Adrenal gland (tissue), 12 donors: ENCODE results near the gene ATP9A. TPM values are rescaled to one million over a fixed set of nuclear protein-coding genes. Genes with fewer than 3 reads are reported as not detected.

Source experiments
- DNase-seq, 7 donors: peaks; one replicate each; pipeline ENCODE4 v3.0.0-alpha.2; 2019 to 2020
- H3K27ac ChIP-seq, 5 donors: fragments of 200-600 bp; sonication (generic) in 4 of 5; 1 replicate in 3 of 5; 2 replicates in 2 of 5; pipeline versions ENCODE4 v1.5.1 to v1.8.0; 2016 to 2020; ENCODE audit warnings: mild to moderate bottlenecking in 1 of 5
- H3K27me3 ChIP-seq: fragments of 200-600 bp; 2 replicates; pipeline ENCODE4 v1.8.0; 2021
- H3K36me3 ChIP-seq, 2 donors: fragments of 200-600 bp; replicated peaks in 1 of 2; 1 replicate in 1 of 2; 2 replicates in 1 of 2; pipeline versions ENCODE4 v1.5.1 to v1.8.0; 2018 to 2022
- H3K4me1 ChIP-seq, 2 donors: fragments of 200-600 bp; replicated peaks in 1 of 2; 1 replicate in 1 of 2; 2 replicates in 1 of 2; pipeline versions ENCODE4 v1.5.1 to v1.8.0; 2018 to 2021
- H3K4me3 ChIP-seq, 4 donors: fragments of 200-600 bp; sonication (generic) in 3 of 4; one replicate each; pipeline ENCODE4 v1.5.1; 2016 to 2018
- H3K9me3 ChIP-seq, 3 donors: fragments of 200-600 bp; sonication (generic) in 1 of 3; replicated peaks in 1 of 3; 1 replicate in 2 of 3; 2 replicates in 1 of 3; pipeline versions ENCODE4 v1.5.1 to v1.8.0; 2016 to 2021
- CTCF ChIP-seq, 6 experiments: fragments of 450-650 bp in 4 of 6; fragments of 200-600 bp in 2 of 6; sonication (generic) in 1 of 6; IDR thresholded peaks; 1 replicate in 5 of 6; 2 replicates in 1 of 6; pipeline versions ENCODE4 v1.5.1 to v1.8.0; 2016 to 2021; ENCODE audit warnings: antibody characterized with exemption in 6 of 6, mild to moderate bottlenecking in 2 of 6, moderate library complexity in 1 of 6
- POLR2A ChIP-seq, 2 donors: fragments of 450-650 bp; IDR thresholded peaks; one replicate each; pipeline ENCODE4 v1.6.1; 2017; ENCODE audit warnings: antibody characterized with exemption in 2 of 2, mild to moderate bottlenecking in 2 of 2, moderate library complexity in 1 of 2
- WGBS, 4 donors: extraction: QIAGEN DNeasy Blood & Tissue Kit in 2 of 4; methylation state at CpG; one replicate each; pipeline versions ENCODE4 v1.1.5 to v1.1.7; 2013 to 2017; 5-methylcytosine and 5-hydroxymethylcytosine counted together
- intact Hi-C, 2 donors: fragments of 100-400 bp; cut with DNase I; formaldehyde crosslinking; loops; one replicate each; pipeline versions ENCODE4 v1.14.1 to v1.15.0; 2022 to 2023
- polyA plus RNA-seq, 3 donors: library from polyadenylated mRNA; stranded (reverse); fragments of 200-250 nt in 2 of 3; fragments of 350-450 nt in 1 of 3; fragmentation: Illumina TruSeq in 1 of 3; extraction: RNeasy Lipid Tissue Mini Kit (QIAGEN cat#74804) in 1 of 3; gene quantifications; one replicate each; pipeline ENCODE4 v1.2.3, GENCODE V29; 2013 to 2014
- total RNA-seq, 9 donors: library from RNA; depleted of rRNA in 4 of 9; stranded (reverse); fragments of >200 nt in 4 of 9; fragments of 120-200 nt in 1 of 9; fragmentation: NEBNext Ultra II Directional in 1 of 9; extraction: Animal tissue kit (Norgen Biotek cat#: 25700) in 1 of 9; gene quantifications; one replicate each; pipeline versions ENCODE4 v1.1.0 to v1.2.4, GENCODE V29; 2013 to 2023
- donor health status: healthy with polysubstance abuse.
- donor health status: Bipolar disorder and iron deficiency.
- donor health status: DM: yes; HTN: yes; CAD: no.
- donor health status: DM: no; HTN: no; CAD: no.
- donor health status: DM: no; HTN: no; CAD: no.
- donor health status: DM: yes; HTN: yes; CAD: no.

The ATP9A gene
- total and polyA plus RNA-seq, 12 donors = 3.7 to 34.5 (median 16.7) TPM

GRCh38 chr20:51711426-51711825 is 56.8 kb downstream of the ATP9A start:
- Histone ChIP-seq H3K27me3 (no peaks in the 10 kb centered on the region), H3K9me3 (no peaks in the 10 kb centered on the region), H3K4me1 (no peaks in the 10 kb centered on the region), H3K27ac (no peak overlapping the region), H3K36me3 (no peaks in the 10 kb centered on the region), H3K4me3 (no peak overlapping the region)
- DNase-seq = no peak
- 90 to 100% (median 94%) methylated on average over 2 of the region's 2 CpGs for WGBS, 4 donors
- TF ChIP-seq POLR2A (IDR thresholded peaks at IDR 0.05) = no peak
- TF ChIP-seq CTCF (IDR thresholded peaks at IDR 0.05) = no peak
- intact Hi-C loops = no loop called here

DNA sequence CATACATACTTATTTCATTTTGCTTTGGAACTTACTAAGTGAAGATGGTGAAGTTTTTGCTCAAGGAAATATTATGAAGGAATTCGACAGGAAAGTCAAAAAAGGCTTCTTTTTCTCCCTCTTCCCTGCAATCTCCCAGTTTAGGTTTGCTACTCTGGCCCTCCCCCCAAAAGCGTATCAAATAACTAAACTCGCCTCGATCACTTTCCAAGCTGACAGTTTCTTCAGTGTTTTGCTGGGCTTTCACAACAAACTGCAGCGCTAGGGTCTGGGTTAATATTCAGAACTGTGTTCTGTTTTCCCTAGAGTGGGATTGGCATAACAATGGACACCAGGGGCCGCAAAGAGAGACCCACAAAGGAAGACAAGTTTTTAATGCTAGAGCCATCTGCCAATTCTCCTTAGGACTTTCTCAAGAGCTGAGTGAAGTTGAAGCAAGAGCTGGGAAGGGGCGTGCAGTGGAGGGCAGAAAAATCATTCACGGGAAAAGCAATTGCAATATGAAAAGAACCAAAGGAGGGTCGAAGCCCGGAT is 57.8 kb downstream of the ATP9A start:
- H3K27me3 ChIP-seq = no peaks in the 10 kb centered on the region
- TF ChIP-seq CTCF (IDR thresholded peaks at IDR 0.05) = no peak
- no peak for TF ChIP-seq POLR2A (IDR thresholded peaks at IDR 0.05)
- H3K27ac ChIP-seq = no peak overlapping the region
- H3K4me3 ChIP-seq = no peak overlapping the region
- no peaks in the 10 kb centered on the region for H3K9me3 ChIP-seq
- H3K36me3 ChIP-seq = no peaks in the 10 kb centered on the region
- H3K4me1 ChIP-seq = no peaks in the 10 kb centered on the region
- intact Hi-C loops = no loop called here
- whole genome bisulfite sequencing, 4 donors = 70 to 87% (median 82%) methylated on average over 10 of the region's 10 CpGs
- DNase-seq = no peak

DNA sequence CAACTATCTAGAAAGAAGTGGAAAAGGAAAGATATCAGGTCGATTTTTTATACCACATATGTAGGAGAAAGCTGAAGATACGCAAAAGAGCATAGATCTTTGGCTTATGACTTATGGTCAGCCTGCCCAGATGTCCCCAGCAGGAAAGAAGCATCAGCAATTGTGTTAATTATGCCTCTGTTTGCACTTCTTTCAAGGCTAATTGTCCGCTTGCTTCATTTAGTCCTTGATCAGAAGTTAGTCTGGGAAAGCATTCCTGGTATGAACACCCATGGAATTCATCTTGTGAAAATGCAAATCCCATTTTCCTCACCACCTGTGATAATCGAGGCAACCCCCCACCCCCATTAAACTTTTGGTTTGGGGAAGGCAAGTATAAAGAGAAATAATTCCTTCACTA is 62.8 kb downstream of the ATP9A start:
- TF ChIP-seq POLR2A (IDR thresholded peaks at IDR 0.05) (no peak), CTCF (IDR thresholded peaks at IDR 0.05) (no peak)
- Histone ChIP-seq H3K9me3 (no peaks in the 10 kb centered on the region), H3K27me3 (no peaks in the 10 kb centered on the region), H3K4me1 (no peaks in the 10 kb centered on the region), H3K4me3 (no peak overlapping the region), H3K27ac (no peak overlapping the region), H3K36me3 (no peaks in the 10 kb centered on the region)
- no peak for DNase-seq
- WGBS, 4 donors = 61 to 74% (median 67%) methylated on average over 4 of the region's 4 CpGs
- intact Hi-C loops = loop anchor here in 1 of 2 donors (10.0 kb wide), 1 partner anchor 379 kb away; no protein-coding TSS in a partner anchor

DNA sequence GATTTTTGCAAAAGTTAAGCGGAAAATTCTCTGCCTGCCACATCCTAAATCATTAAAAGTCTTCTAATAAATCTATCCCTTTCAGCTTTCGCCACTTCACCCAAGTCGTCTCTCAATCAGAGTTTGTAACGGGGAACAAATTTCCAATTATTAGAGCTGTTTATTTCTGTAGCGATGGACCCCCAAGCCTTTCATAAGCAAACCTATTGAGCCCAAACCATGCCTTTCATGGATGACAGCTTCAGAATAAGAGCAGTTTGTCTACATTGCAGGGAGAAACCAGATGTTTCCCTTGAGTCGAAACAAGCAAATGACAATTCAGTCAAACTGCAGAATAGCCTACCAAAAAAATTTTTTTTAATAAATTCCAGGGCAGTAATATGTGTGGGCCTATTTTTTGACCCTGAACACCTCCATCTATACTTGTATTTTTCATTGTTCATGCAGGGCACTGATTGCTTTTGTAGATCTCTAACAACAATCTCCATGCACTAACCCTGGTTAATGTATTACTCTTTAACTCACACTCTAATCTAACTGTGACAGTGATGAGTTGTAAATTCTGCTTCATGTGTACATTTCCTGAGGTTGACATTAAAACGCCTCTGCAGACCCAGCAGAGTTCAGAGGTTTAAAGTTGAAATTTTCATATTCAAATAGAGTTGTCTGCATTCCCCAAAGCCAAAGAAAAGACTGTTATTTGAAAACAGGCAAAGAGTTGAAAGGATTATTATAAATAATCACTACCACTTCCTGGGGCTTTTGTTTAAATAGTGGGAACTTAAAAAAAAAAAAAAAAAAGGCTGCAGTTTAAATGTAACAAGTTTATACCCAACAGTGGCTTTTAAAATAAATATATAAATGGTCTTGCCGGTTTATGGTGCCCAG is 64.5 kb downstream of the ATP9A start:
- 80 to 85% (median 83%) methylated on average over 8 of the region's 8 CpGs for WGBS, 4 donors
- DNase-seq = no peak
- intact Hi-C loops = loop anchor here (5.0 to 10.0 kb wide), 2 partner anchors 379 to 381 kb away; no protein-coding TSS in a partner anchor

More for the DNA sequence above, 64.5 kb downstream of the ATP9A start:
- Histone ChIP-seq H3K27ac (no peak overlapping the region), H3K4me3 (no peak overlapping the region), H3K4me1 (no peaks in the 10 kb centered on the region), H3K27me3 (no peaks in the 10 kb centered on the region), H3K9me3 (no peaks in the 10 kb centered on the region), H3K36me3 (no peaks in the 10 kb centered on the region)
- no peak for TF ChIP-seq CTCF (IDR thresholded peaks at IDR 0.05)
- no peak for TF ChIP-seq POLR2A (IDR thresholded peaks at IDR 0.05)
